Measurements from ENCODE around the gene CTNNA1.

CTNNA1 gene

GRCh38 chr5:138936225-138936967 lies 183.2 kb downstream of the CTNNA1 start:
- no peak for DNase-seq

DNA sequence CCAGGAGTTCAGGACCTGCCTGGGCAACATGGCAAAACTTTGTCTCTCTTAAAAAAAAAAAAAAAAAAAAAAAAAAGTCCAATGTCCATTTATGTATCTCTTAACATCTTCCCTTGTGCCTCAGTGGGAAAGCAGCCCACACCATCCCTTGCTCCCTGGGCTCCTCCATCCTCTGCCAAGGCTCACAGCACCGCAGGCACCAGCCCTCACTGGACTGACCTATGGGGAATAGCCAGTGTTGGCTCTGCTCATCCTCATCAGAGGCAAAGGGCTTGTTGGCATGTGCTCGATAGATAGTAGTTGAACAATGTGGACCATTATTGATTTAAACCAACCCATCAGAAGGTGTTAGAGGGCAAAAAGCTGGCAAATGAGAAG lies 183.7 kb downstream of the CTNNA1 start:
- no peak for DNase-seq

GRCh38 chr5:138937392-138938387 lies 184.5 kb downstream of the CTNNA1 start:
- DNase-seq, result no peak

DNA sequence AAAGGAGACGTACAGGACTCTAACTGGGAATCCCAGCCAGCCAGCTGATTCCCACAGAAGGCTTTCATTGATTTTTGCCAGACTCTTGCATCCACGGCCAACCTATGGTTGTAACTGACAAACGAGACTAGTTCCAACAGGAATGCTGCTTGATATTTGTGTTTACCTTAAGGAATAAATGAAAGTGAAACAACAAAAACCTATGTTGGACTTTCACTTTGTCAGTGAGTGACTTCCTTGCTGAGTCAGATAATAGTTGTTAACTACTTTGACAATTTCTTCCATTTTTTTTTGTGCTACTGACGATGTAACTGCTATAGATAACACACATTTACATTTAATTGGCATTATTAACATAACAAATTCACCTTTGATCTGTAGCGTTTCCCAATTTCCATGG lies 185.3 kb downstream of the CTNNA1 start:
- DNase-seq, result no peak

DNA sequence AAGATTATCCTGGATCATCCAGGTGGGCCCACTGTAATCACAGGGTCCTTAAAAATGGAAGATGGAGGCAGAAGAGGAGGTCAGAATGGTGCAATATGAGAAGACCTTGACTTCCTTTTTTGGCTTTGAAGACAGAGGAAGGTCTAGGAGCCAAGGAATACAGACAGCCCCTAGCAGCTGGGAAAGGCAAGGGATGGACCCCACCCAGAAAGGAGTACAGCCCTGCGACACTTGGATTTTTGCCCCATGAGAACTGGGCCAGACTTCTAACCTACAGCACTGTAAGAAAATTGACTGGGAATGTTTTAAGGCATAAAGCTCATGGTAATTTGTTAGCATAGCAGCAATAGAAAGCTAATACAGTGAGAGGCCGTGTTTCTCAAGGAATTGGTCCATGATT lies 188.8 kb downstream of the CTNNA1 start:
- DNase-seq, result no peak

DNA sequence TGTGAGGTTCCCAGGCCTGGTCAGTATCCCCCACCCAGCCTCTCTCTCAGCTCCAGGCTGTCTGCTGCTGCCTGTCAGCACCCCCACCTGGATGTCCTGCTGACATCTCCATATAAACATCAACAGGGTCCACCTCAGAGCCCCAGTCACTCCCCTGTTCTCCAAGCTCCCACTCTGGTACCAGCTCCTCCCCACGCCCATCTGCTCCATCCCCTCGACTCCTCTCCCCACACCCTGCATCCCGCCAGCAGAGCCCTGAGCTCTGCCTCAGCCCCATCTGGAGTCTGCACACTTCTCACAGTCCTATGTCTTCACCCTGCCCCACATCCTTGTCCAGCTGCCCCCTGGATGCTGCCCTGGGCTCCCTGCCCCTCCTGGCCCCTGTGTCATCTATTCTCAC lies 189.6 kb downstream of the CTNNA1 start:
- DNase-seq, result no peak

DNA sequence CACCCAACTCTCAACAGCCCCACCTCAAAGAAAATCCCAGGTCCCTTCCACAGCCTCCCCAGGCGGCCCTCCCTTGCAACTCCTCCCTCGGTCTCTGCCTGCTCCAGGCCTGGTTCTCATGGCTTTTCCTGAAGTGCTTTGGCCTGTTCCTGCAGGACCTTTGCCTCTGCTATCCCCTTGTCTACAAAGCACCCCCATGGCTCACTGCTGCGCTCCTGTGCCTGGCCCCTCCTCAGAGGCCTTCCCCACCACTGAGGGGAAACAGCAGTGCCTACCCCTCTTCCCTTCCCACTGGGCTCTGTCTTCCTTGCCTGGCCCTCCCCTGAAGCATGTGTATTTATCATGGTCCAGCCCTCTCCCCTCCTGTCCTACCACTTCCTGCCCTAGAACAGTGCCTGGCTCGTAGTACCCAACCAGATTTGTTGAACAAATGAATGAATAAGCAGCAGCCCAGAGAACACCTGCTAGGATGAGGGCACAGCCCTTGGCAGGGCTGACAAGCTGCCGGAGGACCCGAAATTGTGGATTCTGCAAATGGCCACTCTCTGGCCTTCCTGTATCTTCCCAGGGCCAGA lies 190.5 kb downstream of the CTNNA1 start:
- no peak for DNase-seq

DNA sequence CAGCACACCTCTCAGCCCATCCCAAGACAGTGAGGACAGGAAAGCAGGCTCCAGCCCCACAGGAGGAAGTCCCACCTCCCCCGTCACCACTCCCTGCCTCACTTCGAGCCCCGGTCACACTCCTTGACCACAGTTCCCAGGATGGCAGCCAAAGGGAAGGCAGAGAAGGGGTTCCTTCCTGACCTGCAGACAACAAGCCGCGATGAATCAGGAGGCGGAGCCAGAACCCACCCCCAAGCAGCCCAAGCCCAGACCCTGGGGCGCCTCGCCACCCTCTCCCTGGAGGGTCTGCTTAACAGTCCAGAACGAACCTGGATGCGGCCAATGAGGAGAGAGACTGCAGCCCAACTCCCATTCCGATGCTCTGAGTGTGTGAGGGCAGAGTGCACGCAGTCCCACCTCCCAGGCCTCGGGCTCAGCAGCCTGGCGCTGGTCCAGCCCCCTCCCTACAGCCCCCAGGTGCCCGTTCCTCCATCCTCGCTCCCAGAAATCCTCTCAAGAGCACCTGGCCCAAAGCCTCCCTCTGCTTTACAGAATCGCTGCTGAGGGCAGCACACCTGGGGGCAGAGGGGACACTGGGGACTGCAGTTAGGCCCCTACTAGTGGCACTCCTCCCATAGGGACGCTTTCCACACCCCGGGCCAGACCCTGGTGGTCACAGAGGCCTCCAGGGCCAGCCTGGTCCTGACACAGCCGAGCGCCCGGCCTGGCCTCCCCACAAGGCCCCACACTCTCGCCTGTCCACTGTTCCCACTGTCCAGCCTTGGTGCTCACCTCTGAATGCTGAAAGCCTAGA lies 191.5 kb downstream of the CTNNA1 start:
- no peak for DNase-seq

- DNase-seq, result no peak
These were observed 192.4 kb downstream of the CTNNA1 start for GRCh38 chr5:138945421-138946240.

GRCh38 chr5:138946241-138946623 lies 193.0 kb downstream of the CTNNA1 start:
- DNase-seq, result no peak

- no peak for DNase-seq
These were observed 193.8 kb downstream of the CTNNA1 start for GRCh38 chr5:138946831-138947560.

DNA sequence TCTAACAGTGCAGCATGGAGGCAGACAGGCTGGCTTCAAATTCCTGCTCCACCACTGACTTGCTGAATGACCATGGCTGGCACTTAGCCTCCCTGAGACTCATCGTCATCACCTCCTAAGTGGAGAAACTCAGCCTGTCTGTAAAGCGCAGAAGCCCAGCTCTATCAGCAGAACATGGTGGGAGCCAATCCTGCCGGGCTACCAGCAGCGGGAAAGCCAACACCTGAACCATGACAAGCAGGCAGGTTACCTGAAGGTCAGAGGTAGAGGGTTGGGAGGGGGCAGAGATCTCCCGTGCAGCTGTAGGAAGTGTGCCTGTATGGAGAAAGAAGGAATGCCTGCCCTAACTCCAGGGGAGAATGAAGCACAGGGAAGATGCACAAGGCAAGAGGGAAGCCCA lies 194.6 kb downstream of the CTNNA1 start:
- DNase-seq, result no peak

DNA sequence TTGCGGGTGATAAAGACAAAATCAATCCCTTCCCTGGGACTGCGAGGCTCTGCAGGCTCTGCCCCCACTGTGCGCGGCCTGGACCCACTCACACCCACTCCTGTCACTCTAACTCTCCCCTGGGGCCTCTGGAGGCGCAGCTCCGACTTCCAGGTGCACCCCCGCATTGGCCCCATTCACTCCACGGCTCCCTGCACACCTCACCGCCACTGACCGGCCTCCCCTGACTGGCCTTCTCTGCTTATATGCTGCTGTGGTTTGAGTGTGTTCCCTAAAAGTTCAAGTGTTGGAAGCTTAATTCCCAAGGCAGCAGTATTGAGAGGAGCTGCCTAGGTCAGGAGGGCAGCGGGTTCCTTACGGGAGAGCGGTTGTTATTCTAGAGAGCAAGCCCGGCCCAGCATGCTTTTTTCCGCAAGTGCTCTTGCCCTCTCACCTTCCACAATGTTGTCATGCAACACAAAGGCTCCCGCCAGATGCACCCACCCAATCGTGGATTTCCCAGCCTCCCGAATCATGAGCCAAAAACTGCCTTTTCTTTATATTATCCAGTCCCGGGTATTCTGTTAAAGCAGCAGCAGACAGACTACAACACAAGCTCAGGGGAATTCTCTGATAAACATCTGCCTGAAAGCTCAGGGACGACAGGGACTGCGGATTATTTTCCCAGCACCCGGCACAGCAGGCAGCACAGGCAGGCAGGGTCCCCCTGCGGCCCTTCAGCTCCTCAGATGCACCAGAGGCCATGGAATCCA lies 195.4 kb downstream of the CTNNA1 start:
- no peak for DNase-seq

DNA sequence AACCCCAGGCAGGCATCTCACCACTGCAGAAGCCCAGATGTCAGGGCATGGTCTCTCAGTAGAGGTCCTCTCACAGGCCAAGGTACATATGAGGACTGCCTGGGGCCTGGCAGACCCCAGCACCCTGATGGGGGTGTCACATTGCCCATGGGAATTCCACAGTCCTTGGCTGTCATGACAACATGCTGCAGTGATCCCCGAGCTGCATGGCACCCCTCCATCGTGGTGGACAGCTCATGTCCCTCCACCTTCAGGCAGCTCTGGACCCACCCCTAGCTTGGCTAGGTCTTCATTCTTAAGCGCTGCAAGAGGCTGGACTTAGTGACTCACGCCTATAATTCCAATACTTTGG lies 196.0 kb downstream of the CTNNA1 start:
- no peak for DNase-seq

DNA sequence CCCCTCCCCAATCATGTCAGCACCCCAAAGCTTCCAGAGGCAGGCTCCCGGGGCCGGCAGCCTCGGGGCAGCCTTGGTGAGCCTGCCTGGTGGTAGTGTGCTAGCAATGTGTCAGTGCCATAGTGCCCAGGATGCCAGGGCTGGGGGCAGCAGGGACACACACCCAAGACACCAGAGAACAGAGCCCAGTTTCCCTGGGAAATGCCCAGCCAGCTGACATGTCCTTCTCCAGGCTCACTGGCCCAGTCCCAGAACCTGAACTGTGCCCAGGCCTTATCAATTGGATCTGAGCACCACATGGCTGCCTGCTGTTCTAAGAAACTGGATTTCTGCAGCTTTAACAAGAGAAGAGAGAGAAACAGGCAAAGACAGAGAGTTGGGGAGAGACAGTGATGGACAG lies 196.8 kb downstream of the CTNNA1 start:
- DNase-seq, result no peak

GRCh38 chr5:138950421-138951031 lies 197.3 kb downstream of the CTNNA1 start:
- no peak for DNase-seq

DNA sequence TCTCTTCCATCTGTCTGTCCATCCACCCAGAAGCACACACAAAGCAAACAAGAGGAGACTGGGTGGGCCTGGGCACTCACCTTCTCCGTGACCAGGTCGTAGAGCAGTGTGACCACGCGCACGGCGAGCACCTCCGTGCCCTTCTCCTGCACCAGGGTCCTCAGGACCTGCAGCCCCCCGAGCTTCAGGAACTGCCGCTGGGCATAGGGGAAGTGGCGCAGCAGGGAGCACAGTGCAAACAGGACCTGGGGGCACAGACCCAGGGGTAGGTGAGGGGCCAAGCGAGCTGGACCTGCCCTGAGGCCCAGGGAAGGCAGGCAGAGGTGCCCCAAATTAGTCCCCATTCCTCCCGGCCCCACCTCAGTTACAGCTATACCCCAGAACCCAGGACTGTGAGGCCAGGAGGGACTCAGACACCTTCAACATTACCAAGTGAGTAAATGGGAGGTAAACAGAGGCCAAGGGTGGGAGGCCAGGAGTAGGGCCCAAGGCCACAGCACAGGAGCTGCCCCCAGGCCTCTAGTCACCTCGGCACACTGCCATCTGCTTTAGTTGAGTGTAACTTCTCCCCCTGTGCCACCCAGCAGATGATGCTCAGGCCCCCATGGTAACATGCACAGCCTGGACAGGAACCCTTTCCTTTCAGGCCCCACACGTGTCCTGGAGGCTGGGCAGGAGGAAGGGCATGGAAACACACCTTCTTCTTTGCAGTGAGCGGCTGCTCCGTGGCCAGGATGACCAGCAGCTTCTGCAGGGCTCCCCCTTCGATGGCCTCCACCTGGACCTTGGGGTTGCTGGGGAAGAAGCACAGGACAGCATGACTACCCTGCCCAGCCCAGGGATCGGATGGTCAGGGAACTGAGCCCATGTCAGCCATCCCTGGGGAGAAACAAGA lies 198.1 kb downstream of the CTNNA1 start:
- DNase-seq, result no peak

GRCh38 chr5:138951986-138952735 lies 198.9 kb downstream of the CTNNA1 start:
- no peak for DNase-seq

Data from NK-92 treated with Interleukin-12 subunit alpha and Interleukin-12 subunit beta, amount 100 ng/mL, for 24 hours (cell line).